Caco-2 (cell line): ENCODE results near the gene HK3. TPM values are rescaled to one million over a fixed set of nuclear protein-coding genes. Genes with fewer than 3 reads are reported as not detected.

Source experiments
- BruUV-seq: library from RNA; stranded (reverse); fragments of 400-500 nt; replicated peaks from 2 replicates; lab custom pipeline; 2021; lab: Mats Ljungman, UMichigan
- CTCF ChIA-PET: fragments of 300-600 bp; sonication (Branson Sonifier 250); formaldehyde crosslinking; loops from one replicate; lab custom pipeline; 2022; ENCODE audit warnings: antibody characterized with exemption; lab: Charles Lee
- POLR2A ChIA-PET: fragments of 300-600 bp; sonication (Branson Sonifier 250); formaldehyde crosslinking; loops from one replicate; lab custom pipeline; 2022; ENCODE audit warnings: antibody characterized with exemption; lab: Charles Lee
- DNase-seq, 2 experiments: peaks; one replicate each; pipeline versions ENCODE4 v3.0.0 to v3.0.0-alpha.2; 2020 to 2022
- H3K27me3 ChIP-seq: replicated peaks from 2 replicates; pipeline ENCODE4 v1.6.0; 2011; ENCODE audit warnings: low read length; ENCODE audit not compliant: control insufficient read depth, insufficient read depth
- H3K36me3 ChIP-seq: 2 replicates; pipeline ENCODE4 v1.5.1; 2011; ENCODE audit warnings: low read length; ENCODE audit not compliant: control insufficient read depth, insufficient read depth
- H3K4me1 ChIP-seq: fragments of 250-450 bp; sonication (Bioruptor Pico); 2 replicates; pipeline ENCODE4 v1.5.1; 2020; ENCODE audit warnings: mild to moderate bottlenecking
- H3K4me3 ChIP-seq: 2 replicates; pipeline ENCODE4 v1.5.1; 2011; ENCODE audit warnings: low read depth, mild to moderate bottlenecking, control low read depth, low read length
- H3K9me3 ChIP-seq: fragments of 250-450 bp; sonication (Bioruptor Pico); 2 replicates; pipeline ENCODE4 v1.5.1; 2020; ENCODE audit warnings: mild to moderate bottlenecking, moderate library complexity
- H3K27ac Mint-ChIP-seq: one replicate; pipeline ENCODE4 v1.8.0; 2022; ENCODE audit warnings: mixed read lengths; ENCODE audit not compliant: unreplicated experiment
- H3K27me3 Mint-ChIP-seq: one replicate; pipeline ENCODE4 v1.8.0; 2022; ENCODE audit warnings: mixed read lengths; ENCODE audit not compliant: insufficient read depth, unreplicated experiment
- H3K36me3 Mint-ChIP-seq: one replicate; pipeline ENCODE4 v1.8.0; 2022; ENCODE audit warnings: mild to moderate bottlenecking, mixed read lengths; ENCODE audit not compliant: insufficient read depth, unreplicated experiment
- H3K4me1 Mint-ChIP-seq: one replicate; pipeline ENCODE4 v1.8.0; 2022; ENCODE audit warnings: low read depth, mixed read lengths; ENCODE audit not compliant: unreplicated experiment
- H3K4me3 Mint-ChIP-seq: one replicate; pipeline ENCODE4 v1.8.0; 2022; ENCODE audit warnings: mild to moderate bottlenecking, moderate library complexity, mixed read lengths; ENCODE audit not compliant: unreplicated experiment
- H3K9me3 Mint-ChIP-seq: one replicate; pipeline ENCODE4 v1.8.0; 2022; ENCODE audit warnings: mixed read lengths; ENCODE audit not compliant: unreplicated experiment
- intact Hi-C: fragments of 100-400 bp; cut with micrococcal nuclease; formaldehyde crosslinking; loops from one replicate; pipeline ENCODE4 v1.10.0; 2022; ENCODE audit not compliant: unreplicated experiment
- total RNA-seq: library from RNA; stranded (reverse); gene quantifications from 2 replicates; pipeline ENCODE4 v1.2.3, GENCODE V29; 2022
- TF ChIP-seq, protein P1 (sequence below), 2 experiments: fragments of 200-600 bp in 1 of 2; IDR thresholded peaks; 1 replicate in 1 of 2; 2 replicates in 1 of 2; pipeline versions ENCODE4 v1.5.1 to v1.8.0; 2011 to 2022; ENCODE audit warnings: antibody characterized with exemption in 1 of 2, control low read depth in 1 of 2, inconsistent platforms in 1 of 2, low read depth in 1 of 2, low read length in 1 of 2, mild to moderate bottlenecking in 1 of 2, moderate library complexity in 1 of 2; ENCODE audit not compliant: insufficient read depth in 1 of 2, severe bottlenecking in 1 of 2, unreplicated experiment in 1 of 2

Gene HK3
- total RNA-seq, 1 experiment from 2014 or later, result 0.29 TPM

DNA sequence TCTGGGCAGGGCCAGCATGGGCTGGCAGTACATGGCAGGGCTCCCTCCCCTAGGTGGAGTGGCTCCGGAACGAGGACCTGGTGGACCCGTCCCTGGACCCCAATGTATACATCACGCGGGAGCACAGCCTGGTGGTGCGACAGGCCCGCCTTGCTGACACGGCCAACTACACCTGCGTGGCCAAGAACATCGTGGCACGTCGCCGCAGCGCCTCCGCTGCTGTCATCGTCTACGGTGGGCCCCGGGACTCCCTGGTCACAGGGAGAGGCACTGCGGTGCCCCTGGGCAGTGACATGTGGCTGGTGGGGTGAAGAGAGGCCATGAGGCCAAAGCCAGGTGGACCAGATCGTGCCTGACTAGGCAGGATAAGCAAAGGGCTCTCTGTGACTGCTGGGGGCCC is 30.4 kb downstream of the HK3 start:
- Mint-ChIP-seq H3K4me3 (no peak overlapping the region), H3K36me3 (no peaks in the 10 kb centered on the region), H3K4me1 (peaks cover 15% of the 10 kb centered on the region), H3K27ac (no peak overlapping the region), H3K27me3 (peaks cover 8% of the 10 kb centered on the region), H3K9me3 (no peaks in the 10 kb centered on the region)
- Histone ChIP-seq H3K4me3 (no peak overlapping the region), H3K27me3 (no peaks in the 10 kb centered on the region; the same call in 1 of the 2 replicates), H3K9me3 (no peaks in the 10 kb centered on the region), H3K4me1 (0 out of 2 replicates have a peak, but pooled peaks cover 4% of the 10 kb centered on the region), H3K36me3 (no peaks in the 10 kb centered on the region)
- ChIA-PET CTCF (no interaction called here), POLR2A (no interaction called here)
- TF ChIP-seq, protein P1, sequence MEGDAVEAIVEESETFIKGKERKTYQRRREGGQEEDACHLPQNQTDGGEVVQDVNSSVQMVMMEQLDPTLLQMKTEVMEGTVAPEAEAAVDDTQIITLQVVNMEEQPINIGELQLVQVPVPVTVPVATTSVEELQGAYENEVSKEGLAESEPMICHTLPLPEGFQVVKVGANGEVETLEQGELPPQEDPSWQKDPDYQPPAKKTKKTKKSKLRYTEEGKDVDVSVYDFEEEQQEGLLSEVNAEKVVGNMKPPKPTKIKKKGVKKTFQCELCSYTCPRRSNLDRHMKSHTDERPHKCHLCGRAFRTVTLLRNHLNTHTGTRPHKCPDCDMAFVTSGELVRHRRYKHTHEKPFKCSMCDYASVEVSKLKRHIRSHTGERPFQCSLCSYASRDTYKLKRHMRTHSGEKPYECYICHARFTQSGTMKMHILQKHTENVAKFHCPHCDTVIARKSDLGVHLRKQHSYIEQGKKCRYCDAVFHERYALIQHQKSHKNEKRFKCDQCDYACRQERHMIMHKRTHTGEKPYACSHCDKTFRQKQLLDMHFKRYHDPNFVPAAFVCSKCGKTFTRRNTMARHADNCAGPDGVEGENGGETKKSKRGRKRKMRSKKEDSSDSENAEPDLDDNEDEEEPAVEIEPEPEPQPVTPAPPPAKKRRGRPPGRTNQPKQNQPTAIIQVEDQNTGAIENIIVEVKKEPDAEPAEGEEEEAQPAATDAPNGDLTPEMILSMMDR (IDR thresholded peaks at IDR 0.05; ENCODE audit: insufficient read depth in 1 of 2, low read depth in 1 of 2, low read length in 1 of 2, severe bottlenecking in 1 of 2, unreplicated experiment in 1 of 2), result no peak
- BruUV-seq, result no TSS peak
- intact Hi-C loops, result no loop called here
- DNase-seq, result no peak

DNA sequence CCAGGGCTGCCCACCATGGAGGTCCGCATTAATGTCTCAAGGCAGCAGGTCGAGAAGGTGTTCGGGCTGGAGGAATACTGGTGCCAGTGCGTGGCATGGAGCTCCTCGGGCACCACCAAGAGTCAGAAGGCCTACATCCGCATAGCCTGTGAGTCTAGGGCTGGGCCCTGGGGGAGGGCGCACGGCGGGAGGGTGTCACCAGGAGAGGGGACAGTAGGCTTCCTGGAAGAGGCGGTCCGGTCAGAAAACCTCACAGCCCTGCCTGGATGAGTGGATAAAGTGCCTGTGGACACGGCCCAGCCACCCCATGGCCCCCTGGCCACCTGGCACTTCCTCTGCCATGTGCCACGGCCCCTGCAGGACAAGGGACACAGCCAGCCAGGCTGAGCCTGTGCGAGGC is 31.0 kb downstream of the HK3 start:
- intact Hi-C loops, result no loop called here
- Histone ChIP-seq H3K4me1 (0 out of 2 replicates have a peak, but pooled peaks cover 4% of the 10 kb centered on the region), H3K36me3 (no peaks in the 10 kb centered on the region), H3K9me3 (no peaks in the 10 kb centered on the region), H3K27me3 (no peaks in the 10 kb centered on the region; the same call in 1 of the 2 replicates), H3K4me3 (no peak overlapping the region)
- POLR2A ChIA-PET, result no interaction called here
- no peak overlapping the region for H3K27ac Mint-ChIP-seq
- no TSS peak for BruUV-seq
- H3K27me3 Mint-ChIP-seq, result peaks cover 6% of the 10 kb centered on the region
- TF ChIP-seq, protein P1 (IDR thresholded peaks at IDR 0.05; ENCODE audit: insufficient read depth in 1 of 2, low read depth in 1 of 2, low read length in 1 of 2, severe bottlenecking in 1 of 2, unreplicated experiment in 1 of 2), result no peak
- H3K4me1 Mint-ChIP-seq, result peaks cover 15% of the 10 kb centered on the region
- no peaks in the 10 kb centered on the region for H3K9me3 Mint-ChIP-seq
- H3K36me3 Mint-ChIP-seq, result no peaks in the 10 kb centered on the region
- H3K4me3 Mint-ChIP-seq, result no peak overlapping the region
- CTCF ChIA-PET, result no interaction called here
- no peak for DNase-seq

DNA sequence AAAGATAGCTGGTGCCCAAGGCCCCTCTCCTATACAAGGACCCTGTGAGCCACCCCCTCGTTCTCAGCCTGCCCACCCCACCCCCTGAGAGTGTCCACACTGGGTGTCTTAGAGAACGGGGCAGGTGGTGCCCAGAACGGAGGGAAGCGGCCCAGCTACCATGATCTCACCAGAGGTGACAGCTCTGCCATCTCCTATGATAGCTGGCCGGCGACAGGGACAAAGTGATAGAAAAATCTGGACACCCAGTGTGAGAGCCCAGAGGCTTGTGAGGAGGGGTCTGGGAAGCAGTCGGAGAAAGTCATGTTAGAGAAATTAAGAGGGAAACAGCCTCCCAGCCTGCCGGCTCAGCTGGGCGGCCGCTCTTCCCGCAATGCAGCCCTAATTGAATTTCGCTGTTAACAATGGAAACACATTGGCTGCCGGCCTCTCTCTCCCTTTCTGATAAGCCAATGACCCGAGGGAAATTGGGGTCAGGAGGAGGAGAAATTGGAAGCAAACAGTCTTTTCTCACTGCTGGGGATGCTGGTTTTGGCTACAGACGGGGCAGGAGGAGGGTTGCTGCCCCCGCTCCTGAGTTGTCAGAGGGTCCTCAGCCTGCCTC is 32.3 kb downstream of the HK3 start:
- Histone ChIP-seq H3K36me3 (no peaks in the 10 kb centered on the region), H3K4me3 (no peak overlapping the region), H3K27me3 (no peaks in the 10 kb centered on the region; the same call in 1 of the 2 replicates), H3K9me3 (no peaks in the 10 kb centered on the region), H3K4me1 (0 out of 2 replicates have a peak, but pooled peaks cover 4% of the 10 kb centered on the region)
- no peak for DNase-seq
- H3K4me1 Mint-ChIP-seq, result peaks cover 15% of the 10 kb centered on the region
- H3K27ac Mint-ChIP-seq, result no peak overlapping the region
- TF ChIP-seq, protein P1 (IDR thresholded peaks at IDR 0.05; ENCODE audit: insufficient read depth in 1 of 2, low read depth in 1 of 2, low read length in 1 of 2, severe bottlenecking in 1 of 2, unreplicated experiment in 1 of 2), result no peak
- no TSS peak for BruUV-seq
- H3K9me3 Mint-ChIP-seq, result no peaks in the 10 kb centered on the region
- H3K4me3 Mint-ChIP-seq, result no peak overlapping the region
- no peaks in the 10 kb centered on the region for H3K27me3 Mint-ChIP-seq
- ChIA-PET POLR2A (no interaction called here), CTCF (interaction anchor here (0.5 to 1.0 kb wide), 2 partner anchors 40 to 206 kb away, joined by 3 to 9 read pairs; no protein-coding TSS in a partner anchor)
- H3K36me3 Mint-ChIP-seq, result no peaks in the 10 kb centered on the region
- intact Hi-C loops, result no loop called here
